Measurements from ENCODE around the gene BCL2L15.

The BCL2L15 gene

DNA sequence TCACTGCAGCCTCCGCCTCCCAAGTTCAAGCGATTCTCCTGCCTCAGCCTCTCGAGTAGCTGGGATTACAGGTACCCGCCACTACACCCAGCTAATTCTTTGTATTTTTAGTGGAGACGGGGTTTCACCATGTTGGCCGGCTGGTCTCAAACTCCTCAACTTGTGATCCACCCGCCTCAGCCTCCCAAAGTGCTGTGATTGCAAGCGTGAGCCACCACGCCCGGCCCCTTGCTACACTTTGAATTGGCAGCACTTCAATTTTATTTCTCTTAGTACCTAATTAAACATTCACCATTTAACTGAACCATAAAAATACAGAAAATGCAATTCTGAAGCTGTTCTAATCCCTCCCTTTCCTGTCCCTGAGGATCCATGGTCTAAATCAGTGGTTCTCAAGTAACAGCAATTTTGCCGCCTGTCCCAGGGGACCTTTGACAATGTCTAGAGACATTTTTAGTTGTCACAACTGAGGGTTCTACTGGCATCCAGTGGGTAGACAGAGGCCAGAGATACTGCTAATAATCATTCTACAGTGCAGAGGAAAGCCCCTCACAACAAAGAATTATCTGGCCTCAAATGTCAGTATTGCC is 4.3 kb upstream of the BCL2L15 start:
- Histone ChIP-seq H3K4me3 (ENCODE audit: low read depth, low read length) (no peak overlapping the region), H3K36me3 (ENCODE audit: control insufficient read depth in 2 of 2, insufficient read depth in 1 of 2, low read length in 2 of 2) (peaks cover 0 to 26% of the 10 kb centered on the region in 2 experiments; a peak in 2 of 3 replicates), H3K9me3 (ENCODE audit: control insufficient read depth, insufficient read depth, low read depth, low read length) (no peaks in the 10 kb centered on the region), H3K4me1 (ENCODE audit: control insufficient read depth, insufficient read depth, low read length) (no peaks in the 10 kb centered on the region), H3K27ac (ENCODE audit: extremely low read depth, low read depth, low read length) (no peak overlapping the region)
- TF ChIP-seq ZNF416 (tag by site-specific recombination; IDR thresholded peaks at IDR 0.05): no peak
- TF ChIP-seq ZNF843 (tag by site-specific recombination; IDR thresholded peaks at IDR 0.05): no peak
- ChIA-PET POLR2A (no interaction called here), CTCF (no interaction called here)

DNA sequence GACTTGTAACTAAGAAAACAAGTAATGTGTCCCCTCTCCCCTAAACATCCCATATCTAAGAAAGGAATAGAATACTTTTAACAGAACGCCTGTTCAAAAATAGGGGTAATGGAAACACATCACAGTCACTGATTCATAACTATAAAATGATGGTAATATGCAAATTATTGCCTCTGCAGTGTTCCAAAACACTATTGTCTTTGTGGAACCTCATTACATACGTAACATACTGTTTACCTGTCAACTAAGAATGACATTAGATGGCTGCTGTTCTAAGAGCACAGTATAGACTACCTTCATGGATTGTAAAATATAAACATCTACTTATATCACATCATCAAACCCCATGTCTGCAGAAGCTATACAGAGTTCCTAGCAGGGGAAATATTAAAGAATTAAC is 3.4 kb upstream of the BCL2L15 start:
- CTCF ChIA-PET: no interaction called here

More for the DNA sequence above, 3.4 kb upstream of the BCL2L15 start:
- Histone ChIP-seq H3K4me3 (ENCODE audit: low read depth, low read length) (no peak overlapping the region), H3K27ac (ENCODE audit: extremely low read depth, low read depth, low read length) (no peak overlapping the region), H3K9me3 (ENCODE audit: control insufficient read depth, insufficient read depth, low read depth, low read length) (no peaks in the 10 kb centered on the region), H3K4me1 (ENCODE audit: control insufficient read depth, insufficient read depth, low read length) (no peaks in the 10 kb centered on the region), H3K36me3 (ENCODE audit: control insufficient read depth in 2 of 2, insufficient read depth in 1 of 2, low read length in 2 of 2) (peaks cover 0 to 17% of the 10 kb centered on the region in 2 experiments; a peak in 2 of 3 replicates)
- TF ChIP-seq, protein P1, sequence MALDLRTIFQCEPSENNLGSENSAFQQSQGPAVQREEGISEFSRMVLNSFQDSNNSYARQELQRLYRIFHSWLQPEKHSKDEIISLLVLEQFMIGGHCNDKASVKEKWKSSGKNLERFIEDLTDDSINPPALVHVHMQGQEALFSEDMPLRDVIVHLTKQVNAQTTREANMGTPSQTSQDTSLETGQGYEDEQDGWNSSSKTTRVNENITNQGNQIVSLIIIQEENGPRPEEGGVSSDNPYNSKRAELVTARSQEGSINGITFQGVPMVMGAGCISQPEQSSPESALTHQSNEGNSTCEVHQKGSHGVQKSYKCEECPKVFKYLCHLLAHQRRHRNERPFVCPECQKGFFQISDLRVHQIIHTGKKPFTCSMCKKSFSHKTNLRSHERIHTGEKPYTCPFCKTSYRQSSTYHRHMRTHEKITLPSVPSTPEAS (tag by site-specific recombination; IDR thresholded peaks at IDR 0.05): no peak
- TF ChIP-seq ZNF560 (tag by site-specific recombination; IDR thresholded peaks at IDR 0.05; ENCODE audit: borderline replicate concordance): no peak
- TF ChIP-seq, protein P2, sequence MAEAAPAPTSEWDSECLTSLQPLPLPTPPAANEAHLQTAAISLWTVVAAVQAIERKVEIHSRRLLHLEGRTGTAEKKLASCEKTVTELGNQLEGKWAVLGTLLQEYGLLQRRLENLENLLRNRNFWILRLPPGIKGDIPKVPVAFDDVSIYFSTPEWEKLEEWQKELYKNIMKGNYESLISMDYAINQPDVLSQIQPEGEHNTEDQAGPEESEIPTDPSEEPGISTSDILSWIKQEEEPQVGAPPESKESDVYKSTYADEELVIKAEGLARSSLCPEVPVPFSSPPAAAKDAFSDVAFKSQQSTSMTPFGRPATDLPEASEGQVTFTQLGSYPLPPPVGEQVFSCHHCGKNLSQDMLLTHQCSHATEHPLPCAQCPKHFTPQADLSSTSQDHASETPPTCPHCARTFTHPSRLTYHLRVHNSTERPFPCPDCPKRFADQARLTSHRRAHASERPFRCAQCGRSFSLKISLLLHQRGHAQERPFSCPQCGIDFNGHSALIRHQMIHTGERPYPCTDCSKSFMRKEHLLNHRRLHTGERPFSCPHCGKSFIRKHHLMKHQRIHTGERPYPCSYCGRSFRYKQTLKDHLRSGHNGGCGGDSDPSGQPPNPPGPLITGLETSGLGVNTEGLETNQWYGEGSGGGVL (tag by site-specific recombination; IDR thresholded peaks at IDR 0.05): no peak
- TF ChIP-seq ZNF558 (tag by site-specific recombination; IDR thresholded peaks at IDR 0.05): no peak
- no peak for TF ChIP-seq ZNF521 (tag by site-specific recombination; IDR thresholded peaks at IDR 0.05)
- TF ChIP-seq ELK4 (IDR thresholded peaks at IDR 0.05; ENCODE audit: borderline replicate concordance, low read depth, low read length): no peak
- TF ChIP-seq BCL11A (tag by site-specific recombination; IDR thresholded peaks at IDR 0.05; ENCODE audit: low read depth): no peak
- TF ChIP-seq ZNF274 (IDR thresholded peaks at IDR 0.05; ENCODE audit: low read length): no peak
- TF ChIP-seq ZNF274 (tag by site-specific recombination; IDR thresholded peaks at IDR 0.05; ENCODE audit: borderline replicate concordance): no peak
- TF ChIP-seq ZNF221 (tag by site-specific recombination; IDR thresholded peaks at IDR 0.05; ENCODE audit: borderline replicate concordance): no peak
- TF ChIP-seq ZFP37 (tag by site-specific recombination; IDR thresholded peaks at IDR 0.05): no peak
- no peak for TF ChIP-seq ZSCAN18 (tag by site-specific recombination; IDR thresholded peaks at IDR 0.05)
- TF ChIP-seq ZNF266 (tag by site-specific recombination; IDR thresholded peaks at IDR 0.05; ENCODE audit: low read depth): no peak
- no peak for TF ChIP-seq ZNF112 (tag by site-specific recombination; IDR thresholded peaks at IDR 0.05)
- no peak for TF ChIP-seq ZNF610 (tag by site-specific recombination; IDR thresholded peaks at IDR 0.05; ENCODE audit: borderline replicate concordance)
- TF ChIP-seq ZSCAN30 (tag by site-specific recombination; IDR thresholded peaks at IDR 0.05): no peak
- TF ChIP-seq, protein P3, sequence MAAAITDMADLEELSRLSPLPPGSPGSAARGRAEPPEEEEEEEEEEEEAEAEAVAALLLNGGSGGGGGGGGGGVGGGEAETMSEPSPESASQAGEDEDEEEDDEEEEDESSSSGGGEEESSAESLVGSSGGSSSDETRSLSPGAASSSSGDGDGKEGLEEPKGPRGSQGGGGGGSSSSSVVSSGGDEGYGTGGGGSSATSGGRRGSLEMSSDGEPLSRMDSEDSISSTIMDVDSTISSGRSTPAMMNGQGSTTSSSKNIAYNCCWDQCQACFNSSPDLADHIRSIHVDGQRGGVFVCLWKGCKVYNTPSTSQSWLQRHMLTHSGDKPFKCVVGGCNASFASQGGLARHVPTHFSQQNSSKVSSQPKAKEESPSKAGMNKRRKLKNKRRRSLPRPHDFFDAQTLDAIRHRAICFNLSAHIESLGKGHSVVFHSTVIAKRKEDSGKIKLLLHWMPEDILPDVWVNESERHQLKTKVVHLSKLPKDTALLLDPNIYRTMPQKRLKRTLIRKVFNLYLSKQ (tag by site-specific recombination; IDR thresholded peaks at IDR 0.05; ENCODE audit: borderline replicate concordance): no peak
- TF ChIP-seq ZNF24 (tag by site-specific recombination; IDR thresholded peaks at IDR 0.05): no peak
- POLR2A ChIA-PET: no interaction called here
